ENCODE measurements around the gene MAGIX. TPM values are rescaled to one million over a fixed set of nuclear protein-coding genes. Genes with fewer than 3 reads are reported as not detected.

The MAGIX gene
- total RNA-seq, 2 experiments from 2014 or later: 0.89 to 0.93 TPM

GRCh38 chrX:49187028-49187394 lies 24.5 kb downstream of the MAGIX start:
- intact Hi-C loops (cut with DNase I, micrococcal nuclease): no loop called here
- H3K36me3 Mint-ChIP-seq (ENCODE audit: low read depth): peaks cover 7% of the 10 kb centered on the region
- H3K36me3 ChIP-seq (ENCODE audit: insufficient read depth, low read length): peaks cover 7% of the 10 kb centered on the region
- no peaks in the 10 kb centered on the region for H3K9me3 ChIP-seq (ENCODE audit: control insufficient read depth in 1 of 2, insufficient read depth in 1 of 2, low read length in 2 of 2)
- H3K27me3 Mint-ChIP-seq: no peaks in the 10 kb centered on the region
- DNase-seq (no peak), ATAC-seq (ENCODE audit: poor library complexity) (no peak)
- H3K4me1 ChIP-seq (ENCODE audit: insufficient read depth, low read length): peaks cover 32% of the 10 kb centered on the region
- H3K27me3 ChIP-seq (ENCODE audit: control insufficient read depth in 1 of 2, insufficient read depth in 2 of 2, low read length in 2 of 2): no peaks in the 10 kb centered on the region
- ChIA-PET CTCF (no interaction called here), POLR2A (no interaction called here)
- no peak overlapping the region for H3K4me3 ChIP-seq (ENCODE audit: low read length)
- H3K4me1 Mint-ChIP-seq (ENCODE audit: low read depth): peaks cover 23% of the 10 kb centered on the region
- H3K9me3 Mint-ChIP-seq: no peaks in the 10 kb centered on the region
- no peak for TF ChIP-seq CTCF (IDR thresholded peaks at IDR 0.05)
- peak overlapping the region; percentile 67 for H3K4me3 Mint-ChIP-seq
- no peak overlapping the region for H3K27ac ChIP-seq (ENCODE audit: low read depth in 1 of 2, low read length in 2 of 2)
- no peak overlapping the region for H3K27ac Mint-ChIP-seq

GRCh38 chrX:49187526-49187925 lies 25.0 kb downstream of the MAGIX start:
- H3K36me3 ChIP-seq (ENCODE audit: insufficient read depth, low read length): peaks cover 7% of the 10 kb centered on the region
- ChIA-PET POLR2A (no interaction called here), CTCF (no interaction called here)
- H3K27ac Mint-ChIP-seq: no peak overlapping the region
- H3K27me3 Mint-ChIP-seq: no peaks in the 10 kb centered on the region
- peaks cover 32% of the 10 kb centered on the region for H3K4me1 ChIP-seq (ENCODE audit: insufficient read depth, low read length)
- intact Hi-C loops (cut with DNase I, micrococcal nuclease): no loop called here
- no peaks in the 10 kb centered on the region for H3K9me3 Mint-ChIP-seq
- ATAC-seq (ENCODE audit: poor library complexity) (no peak), DNase-seq (no peak)
- H3K4me3 ChIP-seq (ENCODE audit: low read length): no peak overlapping the region
- no peak overlapping the region for H3K4me3 Mint-ChIP-seq
- H3K36me3 Mint-ChIP-seq (ENCODE audit: low read depth): peaks cover 2% of the 10 kb centered on the region
- no peak overlapping the region for H3K27ac ChIP-seq (ENCODE audit: low read depth in 1 of 2, low read length in 2 of 2)
- peaks cover 25% of the 10 kb centered on the region for H3K4me1 Mint-ChIP-seq (ENCODE audit: low read depth)
- no peaks in the 10 kb centered on the region for H3K27me3 ChIP-seq (ENCODE audit: control insufficient read depth in 1 of 2, insufficient read depth in 2 of 2, low read length in 2 of 2)
- no peaks in the 10 kb centered on the region for H3K9me3 ChIP-seq (ENCODE audit: control insufficient read depth in 1 of 2, insufficient read depth in 1 of 2, low read length in 2 of 2)
- TF ChIP-seq CTCF (IDR thresholded peaks at IDR 0.05): no peak

DNA sequence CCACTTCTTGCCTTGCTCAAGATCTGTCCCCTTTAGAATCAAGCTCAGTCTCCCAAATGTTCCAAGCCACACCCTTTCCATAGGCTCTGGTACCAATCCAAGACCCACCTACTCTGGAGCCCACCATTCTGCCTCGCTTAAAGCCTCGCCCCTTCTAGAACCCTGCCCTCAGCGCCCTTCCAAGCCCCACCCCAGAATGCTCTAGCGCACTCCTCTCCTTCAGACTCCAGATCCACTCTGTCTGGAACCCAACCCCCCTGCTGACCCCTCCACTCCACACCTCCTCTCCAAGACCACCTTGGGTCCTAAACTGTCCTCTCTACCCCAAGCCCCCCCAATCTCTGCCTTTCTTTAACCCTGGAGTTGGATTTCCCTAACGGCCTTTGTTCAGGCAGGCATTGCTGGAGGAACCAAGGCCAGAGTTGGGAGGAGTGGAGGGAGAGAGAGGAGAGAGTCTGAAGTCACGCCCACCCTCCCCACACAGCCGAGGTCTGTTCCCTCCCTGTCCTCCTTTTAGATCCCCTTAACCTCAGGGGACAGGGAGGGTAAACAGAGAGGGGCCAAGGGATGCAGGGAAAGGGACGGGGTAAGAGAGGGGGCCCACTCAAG lies 26.0 kb downstream of the MAGIX start:
- ChIA-PET POLR2A (no interaction called here), CTCF (no interaction called here)
- no peak for ATAC-seq (ENCODE audit: poor library complexity)

More for the DNA sequence above, 26.0 kb downstream of the MAGIX start:
- Mint-ChIP-seq H3K27me3 (no peaks in the 10 kb centered on the region), H3K36me3 (ENCODE audit: low read depth) (no peaks in the 10 kb centered on the region), H3K4me3 (peak overlapping the region; percentile 45), H3K9me3 (no peaks in the 10 kb centered on the region), H3K27ac (no peak overlapping the region), H3K4me1 (ENCODE audit: low read depth) (peaks cover 35% of the 10 kb centered on the region)
- no peak overlapping the region for H3K27ac ChIP-seq (ENCODE audit: low read depth in 1 of 2, low read length in 2 of 2)
- H3K9me3 ChIP-seq (ENCODE audit: control insufficient read depth in 1 of 2, insufficient read depth in 1 of 2, low read length in 2 of 2): no peaks in the 10 kb centered on the region
- intact Hi-C loops (cut with DNase I, micrococcal nuclease): no loop called here
- peaks cover 43% of the 10 kb centered on the region for H3K4me1 ChIP-seq (ENCODE audit: insufficient read depth, low read length)
- H3K27me3 ChIP-seq (ENCODE audit: control insufficient read depth in 1 of 2, insufficient read depth in 2 of 2, low read length in 2 of 2): no peaks in the 10 kb centered on the region
- H3K36me3 ChIP-seq (ENCODE audit: insufficient read depth, low read length): peaks cover under 1% of the 10 kb centered on the region
- no peak for TF ChIP-seq CTCF (IDR thresholded peaks at IDR 0.05)
- no peak for DNase-seq
- no peak overlapping the region for H3K4me3 ChIP-seq (ENCODE audit: low read length)

Data from CD4-positive, alpha-beta T cell (primary cell).